GM21717 (cell line): Measurements from ENCODE around the gene GNGT2.
"Not testable (repeated sequence)": the region's sequence is repeated elsewhere in the genome, so short reads cannot be mapped to it uniquely, and the experiment has no call there.

Source experiments
- ATAC-seq: cut with Tn5 transposase; IDR thresholded peaks from one replicate; pipeline ENCODE4 v1.9.1; 2021; ENCODE audit warnings: mild to moderate bottlenecking, moderate library complexity; ENCODE audit not compliant: unreplicated experiment

GNGT2 gene

DNA sequence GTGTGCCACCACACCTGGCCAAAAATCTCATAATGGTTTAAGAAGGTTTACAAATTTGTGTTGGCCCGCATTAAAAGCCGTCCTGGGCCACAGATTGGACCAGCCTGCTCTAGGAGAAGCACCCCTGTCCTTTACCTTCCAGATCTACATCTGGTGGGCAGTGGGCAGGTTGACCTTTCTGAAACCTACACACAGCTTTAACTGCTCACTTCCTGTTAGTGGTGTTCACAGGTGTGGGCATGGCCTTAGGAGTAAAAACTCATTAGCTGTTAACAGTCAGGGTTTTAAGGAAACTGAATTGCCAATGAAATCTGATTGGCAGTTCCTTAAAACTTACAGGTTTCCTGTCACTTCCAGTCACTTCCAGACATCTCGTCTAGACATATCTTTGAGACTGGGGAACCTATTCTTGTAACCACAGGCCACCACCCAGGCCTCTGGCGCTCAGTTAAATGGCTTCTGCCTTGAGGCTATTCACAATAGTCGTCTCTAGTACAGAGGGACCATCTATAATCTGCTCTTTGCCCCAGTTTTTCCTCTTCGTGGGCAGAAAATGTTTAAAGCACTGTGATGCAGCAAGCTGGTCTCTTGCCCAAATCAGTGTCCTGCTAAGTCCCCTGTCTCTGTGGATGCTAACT lies 29.3 kb downstream of the GNGT2 start:
- ATAC-seq: no peak

DNA sequence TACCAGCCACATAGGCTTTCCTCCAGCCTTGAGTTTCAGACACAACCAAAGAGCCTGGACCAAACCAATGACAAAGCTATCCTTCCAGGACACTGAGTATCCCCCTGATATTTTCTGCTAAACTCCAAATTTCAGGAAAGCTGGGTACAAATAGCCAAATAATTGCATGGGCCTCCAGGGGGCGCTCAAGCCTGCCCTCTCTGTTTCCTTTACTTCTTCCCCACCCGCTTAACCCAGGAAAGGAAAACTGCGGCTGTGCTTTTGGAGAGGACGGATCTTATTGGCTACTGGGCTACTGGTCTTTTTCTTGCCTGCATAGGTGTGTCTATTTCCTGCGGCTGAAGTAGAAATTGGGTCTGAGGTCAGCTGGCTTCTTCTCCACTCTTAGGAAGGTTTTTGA lies 30.1 kb downstream of the GNGT2 start:
- no peak for ATAC-seq

DNA sequence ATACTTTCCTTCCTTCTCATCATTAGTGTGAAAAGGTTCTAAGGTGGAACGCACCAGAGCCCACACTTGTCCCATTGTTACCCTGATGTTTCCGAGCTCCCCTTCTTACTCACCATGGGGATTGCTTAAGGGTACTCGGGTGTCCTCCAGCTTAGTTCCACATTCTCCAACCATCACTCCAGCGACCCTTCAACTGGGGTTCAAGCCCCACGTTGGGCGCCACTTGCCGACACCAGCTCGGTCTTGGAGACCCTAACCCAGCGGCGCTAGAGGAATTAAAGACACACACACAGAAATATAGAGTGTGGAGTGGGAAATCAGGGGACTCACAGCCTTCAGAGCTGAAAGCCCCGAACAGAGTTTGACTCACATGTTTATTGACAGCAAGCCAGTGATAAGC lies 34.4 kb downstream of the GNGT2 start:
- not testable (repeated sequence) for ATAC-seq

DNA sequence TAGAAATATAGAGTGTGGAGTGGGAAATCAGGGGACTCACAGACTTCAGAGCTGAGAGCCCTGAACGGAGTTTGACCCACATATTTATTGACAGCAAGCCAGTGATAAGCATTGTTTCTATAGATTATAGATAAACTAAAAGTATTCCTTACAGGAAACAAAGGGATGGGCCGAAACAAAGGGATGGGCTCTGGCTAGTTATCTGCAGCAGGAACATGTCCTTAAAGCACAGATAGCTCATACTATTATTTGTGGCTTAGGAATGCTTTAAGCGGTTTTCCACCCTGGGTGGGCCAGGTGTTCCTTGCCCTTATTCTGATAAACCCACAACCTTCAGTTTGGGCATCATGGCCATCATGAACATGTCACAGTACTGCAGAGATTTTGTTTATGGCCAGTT lies 39.7 kb downstream of the GNGT2 start:
- ATAC-seq: not testable (repeated sequence)

DNA sequence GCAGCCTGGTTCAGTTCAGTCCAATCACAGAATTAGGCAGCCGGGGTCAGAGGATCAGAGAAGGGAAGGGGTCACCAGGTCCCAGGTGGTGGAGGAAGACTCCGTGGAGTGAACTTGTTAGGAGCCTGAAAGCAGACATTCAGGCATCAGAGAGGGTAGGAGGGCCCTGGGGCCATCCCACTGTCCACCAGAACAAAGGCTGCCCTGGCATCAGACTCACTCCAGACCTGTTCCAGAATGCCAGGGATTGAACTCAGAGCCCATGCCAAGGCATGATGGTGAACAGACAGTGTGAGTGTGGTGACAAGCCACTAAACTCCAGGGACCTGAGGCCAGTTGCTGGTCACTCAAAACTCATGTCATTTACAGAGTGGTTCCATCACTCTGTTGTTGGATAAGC lies 40.2 kb downstream of the GNGT2 start:
- no peak for ATAC-seq

DNA sequence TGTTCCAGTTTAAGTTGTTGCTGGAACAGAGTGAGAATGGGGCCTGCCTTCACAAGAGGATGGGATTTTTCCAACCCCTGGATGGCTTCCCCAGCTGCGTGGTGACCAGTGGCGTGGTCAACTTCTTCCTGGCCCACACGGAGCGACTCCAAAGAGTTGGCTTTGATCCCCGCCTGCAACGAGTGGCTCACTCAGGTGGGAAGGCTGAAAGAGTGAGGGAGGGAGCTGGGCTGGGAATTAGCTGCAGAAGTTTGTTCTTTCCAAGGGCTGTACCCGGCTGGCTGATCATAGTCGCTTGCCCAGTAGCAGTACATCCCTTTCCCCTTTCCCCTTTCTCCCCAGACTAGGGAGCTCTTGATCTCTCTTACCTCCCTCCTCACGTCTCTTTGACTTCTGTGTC lies 41.7 kb downstream of the GNGT2 start:
- ATAC-seq: no peak

DNA sequence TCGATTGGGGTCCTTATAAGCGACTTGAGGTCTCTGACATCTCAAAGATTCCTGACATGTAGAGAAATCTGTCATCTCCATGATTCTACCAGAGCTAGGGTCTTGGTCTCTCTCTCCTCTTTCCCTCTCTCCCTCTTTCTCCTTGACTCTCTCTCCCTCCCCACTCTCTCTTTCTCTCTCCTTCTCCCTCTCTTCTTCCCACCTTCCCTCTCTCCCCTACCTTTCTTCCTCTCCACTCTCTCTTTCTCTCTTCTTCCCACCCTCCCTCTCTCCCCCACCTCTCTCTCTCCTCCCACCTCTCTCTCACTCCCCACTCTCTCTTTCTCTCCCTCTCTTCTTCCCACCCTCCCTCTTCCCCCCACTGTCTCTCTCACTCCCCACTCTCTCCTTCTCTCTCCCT lies 45.2 kb downstream of the GNGT2 start:
- no peak for ATAC-seq

DNA sequence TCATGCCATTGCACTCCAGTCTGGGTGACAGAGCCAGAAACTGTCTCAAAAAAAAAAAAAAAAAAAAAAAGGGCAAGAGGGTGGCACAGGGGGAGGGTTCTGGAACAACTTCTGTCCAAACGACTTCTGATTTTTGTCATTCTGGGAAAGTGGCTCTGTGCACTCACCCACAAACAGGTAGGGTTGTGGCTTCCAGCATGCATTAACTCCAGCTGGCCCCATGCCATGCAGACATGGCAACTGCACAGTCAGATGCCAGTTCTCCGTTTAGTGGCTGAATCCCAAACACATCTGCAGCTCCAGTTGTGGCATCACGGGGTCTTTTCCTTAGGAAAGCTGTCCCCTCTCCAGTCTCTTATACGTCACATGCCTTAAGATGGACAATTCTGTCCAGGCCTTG lies 47.5 kb downstream of the GNGT2 start:
- ATAC-seq: no peak

DNA sequence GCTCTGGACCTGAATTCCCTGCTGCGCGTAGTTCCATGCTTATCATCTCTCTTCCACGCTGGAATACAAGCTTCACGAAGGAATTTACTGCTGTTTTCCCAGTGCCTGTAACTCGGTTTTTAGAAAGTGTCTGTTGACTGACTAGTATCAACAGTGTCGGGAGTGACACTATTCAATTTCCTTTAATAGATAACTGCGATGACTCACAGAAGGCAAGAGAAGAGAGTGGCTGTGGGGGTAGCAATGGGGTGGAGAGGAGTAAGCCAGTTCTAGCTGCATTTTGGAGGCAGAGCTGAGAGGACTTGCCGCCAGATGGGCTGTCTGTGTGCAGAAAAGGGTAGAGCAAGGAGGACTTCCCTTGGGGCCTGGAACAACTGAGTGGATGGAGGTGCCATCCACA lies 52.6 kb downstream of the GNGT2 start:
- no peak for ATAC-seq

DNA sequence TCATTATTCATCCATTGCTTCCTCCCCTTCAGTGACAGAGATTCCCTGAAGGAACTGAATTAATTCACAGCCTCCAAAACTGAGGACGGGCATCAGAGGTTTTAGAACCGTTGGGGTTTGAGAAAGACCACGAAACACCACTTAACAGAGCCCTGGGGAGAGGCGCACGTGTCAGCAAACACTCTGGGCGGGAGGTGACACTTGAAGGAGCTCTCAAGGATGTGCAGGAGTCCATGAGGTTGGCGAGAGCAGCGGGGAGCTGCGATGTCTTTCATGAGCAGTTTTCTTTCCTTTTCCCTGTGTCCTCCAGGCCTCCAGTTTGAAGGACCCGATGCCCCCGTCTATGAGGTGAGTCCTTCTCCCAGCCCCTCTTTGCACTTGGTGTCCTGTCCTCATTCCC lies 54.1 kb downstream of the GNGT2 start:
- ATAC-seq: no peak
